Panc1 (cell line): ENCODE data around the gene GMPPA. TPM values are rescaled to one million over a fixed set of nuclear protein-coding genes. Genes with fewer than 3 reads are reported as not detected.

Experiments
- ATAC-seq: fragments of 200-7000 bp; cut with Tn5 transposase; 2 replicates; pipeline ENCODE4 v1.9.1; 2020; ENCODE audit warnings: mild to moderate bottlenecking, moderate library complexity
- BruUV-seq: library from RNA; stranded (reverse); fragments of 400-500 nt; replicated peaks from 2 replicates; lab custom pipeline; 2021; lab: Mats Ljungman, UMichigan
- CTCF ChIA-PET: fragments of 300-600 bp; sonication (Branson Sonifier 250); formaldehyde crosslinking; loops from one replicate; lab custom pipeline; 2022; ENCODE audit warnings: antibody characterized with exemption; lab: Charles Lee
- POLR2A ChIA-PET: fragments of 300-600 bp; sonication (Branson Sonifier 250); formaldehyde crosslinking; loops from one replicate; lab custom pipeline; 2022; ENCODE audit warnings: antibody characterized with exemption; lab: Charles Lee
- DNase-seq: peaks from one replicate; pipeline ENCODE4 v3.0.0-alpha.2; 2010; ENCODE audit warnings: low read depth, low spot score
- H3K27ac ChIP-seq: 2 replicates; pipeline ENCODE4 v1.5.1; 2011; ENCODE audit warnings: mild to moderate bottlenecking, low read length, inconsistent platforms
- H3K27me3 ChIP-seq: fragments of 200-500 bp; sonication (Bioruptor generic); 2 replicates; pipeline ENCODE4 v1.6.0; 2014; ENCODE audit warnings: low read length, inconsistent platforms; ENCODE audit not compliant: control insufficient read depth, insufficient read depth
- H3K36me3 ChIP-seq: fragments of 200-500 bp; sonication (Bioruptor generic); 2 replicates; pipeline ENCODE4 v1.5.1; 2014; ENCODE audit warnings: inconsistent platforms, mild to moderate bottlenecking, low read length, moderate library complexity; ENCODE audit not compliant: control insufficient read depth, insufficient read depth
- H3K4me1 ChIP-seq: 2 replicates; pipeline ENCODE4 v1.5.1; 2011; ENCODE audit warnings: inconsistent platforms, mild to moderate bottlenecking, low read length, moderate library complexity; ENCODE audit not compliant: control insufficient read depth, insufficient read depth
- H3K4me3 ChIP-seq, 2 experiments: 2 replicates each; pipeline ENCODE4 v1.5.1; 2011 to 2012; ENCODE audit warnings: low read depth in 2 of 2, low read length in 2 of 2, mild to moderate bottlenecking in 2 of 2, inconsistent platforms in 1 of 2, moderate library complexity in 1 of 2
- H3K9me3 ChIP-seq: fragments of 200-500 bp; sonication (Bioruptor generic); 2 replicates; pipeline ENCODE4 v1.5.1; 2014; ENCODE audit warnings: low read depth, mild to moderate bottlenecking, inconsistent platforms, low read length, moderate library complexity; ENCODE audit not compliant: control insufficient read depth, insufficient read depth
- CTCF ChIP-seq: fragments of 450-650 bp; IDR thresholded peaks from 2 replicates; pipeline ENCODE4 v1.5.1; 2017; ENCODE audit warnings: mild to moderate bottlenecking
- POLR2AphosphoS5 ChIP-seq: IDR thresholded peaks from 2 replicates; pipeline ENCODE4 v1.6.1; 2012; ENCODE audit warnings: mild to moderate bottlenecking, low read depth, low read length, moderate library complexity
- REST ChIP-seq, 2 experiments: IDR thresholded peaks; 2 replicates each; pipeline ENCODE4 v1.6.1; 2011 to 2012; ENCODE audit warnings: low read depth in 2 of 2, control low read depth in 1 of 2, low read length in 1 of 2, mild to moderate bottlenecking in 1 of 2, moderate library complexity in 1 of 2; ENCODE audit not compliant: insufficient read depth in 1 of 2
- SIN3A ChIP-seq: IDR thresholded peaks from 2 replicates; pipeline ENCODE4 v1.6.1; 2012; ENCODE audit warnings: low read depth, mild to moderate bottlenecking, low read length, moderate library complexity, borderline replicate concordance; ENCODE audit not compliant: insufficient read depth
- TCF7L2 ChIP-seq: IDR thresholded peaks from 2 replicates; pipeline ENCODE4 v1.6.1; 2011; ENCODE audit warnings: mild to moderate bottlenecking, low read depth, low read length, inconsistent platforms
- in situ Hi-C: cut with HindIII; loops from 2 replicates; pipeline ENCODE4 v1.10.0; 2016; ENCODE audit warnings: low sequenced_read_pairs, low pct_unique_long_range_greater_than_20kb
- intact Hi-C: fragments of 100-400 bp; cut with micrococcal nuclease; formaldehyde crosslinking; loops from one replicate; pipeline ENCODE4 v1.10.0; 2022; ENCODE audit not compliant: unreplicated experiment
- total RNA-seq: library from RNA; stranded (reverse); gene quantifications from one replicate; pipeline ENCODE4 v1.2.1, GENCODE V29; 2021; ENCODE audit not compliant: unreplicated experiment

GMPPA gene
- total RNA-seq, 1 experiment from 2014 or later, result 66.2 TPM

- no peak for DNase-seq
- Histone ChIP-seq H3K9me3 (no peaks in the 10 kb centered on the region), H3K27me3 (no peaks in the 10 kb centered on the region; the same call in 1 of the 2 replicates), H3K27ac (no peak overlapping the region), H3K4me3 (no peak overlapping the region), H3K4me1 (peaks cover 20% of the 10 kb centered on the region), H3K36me3 (no peaks in the 10 kb centered on the region)
- no peak for ATAC-seq
- intact Hi-C loops (no loop called here), in situ Hi-C loops (no loop called here)
- POLR2A ChIA-PET, result no interaction called here
- TF ChIP-seq REST (IDR thresholded peaks at IDR 0.05; ENCODE audit: insufficient read depth in 1 of 2, low read depth in 2 of 2, low read length in 1 of 2), result no peak
- TF ChIP-seq TCF7L2, result no peak
- TF ChIP-seq POLR2AphosphoS5, result no peak
- TF ChIP-seq SIN3A, result no peak
- TF ChIP-seq CTCF, result no peak
- no TSS peak for BruUV-seq
- CTCF ChIA-PET, result no interaction called here
Measured at GRCh38 chr2:219512524-219513216, 14.0 kb downstream of the GMPPA start.

- no peak for ATAC-seq
- CTCF ChIA-PET, result no interaction called here
- POLR2A ChIA-PET, result no interaction called here
- Histone ChIP-seq H3K36me3 (no peaks in the 10 kb centered on the region), H3K27me3 (no peaks in the 10 kb centered on the region; the same call in 1 of the 2 replicates), H3K27ac (no peak overlapping the region), H3K4me3 (no peak overlapping the region), H3K4me1 (peaks cover 14% of the 10 kb centered on the region), H3K9me3 (no peaks in the 10 kb centered on the region)
- TF ChIP-seq POLR2AphosphoS5, result no peak
- intact Hi-C loops (no loop called here), in situ Hi-C loops (no loop called here)
- BruUV-seq, result no TSS peak
- DNase-seq, result no peak
Measured at GRCh38 chr2:219513787-219514186, 15.1 kb downstream of the GMPPA start.

- no TSS peak for BruUV-seq
- DNase-seq, result no peak
- ChIA-PET CTCF (no interaction called here), POLR2A (no interaction called here)
- Histone ChIP-seq H3K4me1 (peaks cover 14% of the 10 kb centered on the region), H3K27me3 (no peaks in the 10 kb centered on the region; the same call in 1 of the 2 replicates), H3K9me3 (no peaks in the 10 kb centered on the region), H3K4me3 (no peak within 1 kb of the TSS), H3K36me3 (no peaks in the 10 kb centered on the region), H3K27ac (no peak within 1 kb of the TSS)
- intact Hi-C loops, result no loop called here
- ATAC-seq, result no peak
- in situ Hi-C loops, result no loop called here
- TF ChIP-seq CTCF (no peak), TCF7L2 (no peak), POLR2AphosphoS5 (no peak), REST (IDR thresholded peaks at IDR 0.05; ENCODE audit: insufficient read depth in 1 of 2, low read depth in 2 of 2, low read length in 1 of 2) (no peak)
Measured at GRCh38 chr2:219514196-219514761, 15.6 kb downstream of the GMPPA start, which contains the start of gene ASIC4. ASIC4 (plus strand) TSS chr2:219514482; CDS start chr2:219514725, 243 bp downstream.
